ENCODE measurements around the gene KCNIP1.

Gene KCNIP1

GRCh38 chr5:170597109-170597751, 93.4 kb downstream of the KCNIP1 start (continued):
- TF ChIP-seq, protein P1, sequence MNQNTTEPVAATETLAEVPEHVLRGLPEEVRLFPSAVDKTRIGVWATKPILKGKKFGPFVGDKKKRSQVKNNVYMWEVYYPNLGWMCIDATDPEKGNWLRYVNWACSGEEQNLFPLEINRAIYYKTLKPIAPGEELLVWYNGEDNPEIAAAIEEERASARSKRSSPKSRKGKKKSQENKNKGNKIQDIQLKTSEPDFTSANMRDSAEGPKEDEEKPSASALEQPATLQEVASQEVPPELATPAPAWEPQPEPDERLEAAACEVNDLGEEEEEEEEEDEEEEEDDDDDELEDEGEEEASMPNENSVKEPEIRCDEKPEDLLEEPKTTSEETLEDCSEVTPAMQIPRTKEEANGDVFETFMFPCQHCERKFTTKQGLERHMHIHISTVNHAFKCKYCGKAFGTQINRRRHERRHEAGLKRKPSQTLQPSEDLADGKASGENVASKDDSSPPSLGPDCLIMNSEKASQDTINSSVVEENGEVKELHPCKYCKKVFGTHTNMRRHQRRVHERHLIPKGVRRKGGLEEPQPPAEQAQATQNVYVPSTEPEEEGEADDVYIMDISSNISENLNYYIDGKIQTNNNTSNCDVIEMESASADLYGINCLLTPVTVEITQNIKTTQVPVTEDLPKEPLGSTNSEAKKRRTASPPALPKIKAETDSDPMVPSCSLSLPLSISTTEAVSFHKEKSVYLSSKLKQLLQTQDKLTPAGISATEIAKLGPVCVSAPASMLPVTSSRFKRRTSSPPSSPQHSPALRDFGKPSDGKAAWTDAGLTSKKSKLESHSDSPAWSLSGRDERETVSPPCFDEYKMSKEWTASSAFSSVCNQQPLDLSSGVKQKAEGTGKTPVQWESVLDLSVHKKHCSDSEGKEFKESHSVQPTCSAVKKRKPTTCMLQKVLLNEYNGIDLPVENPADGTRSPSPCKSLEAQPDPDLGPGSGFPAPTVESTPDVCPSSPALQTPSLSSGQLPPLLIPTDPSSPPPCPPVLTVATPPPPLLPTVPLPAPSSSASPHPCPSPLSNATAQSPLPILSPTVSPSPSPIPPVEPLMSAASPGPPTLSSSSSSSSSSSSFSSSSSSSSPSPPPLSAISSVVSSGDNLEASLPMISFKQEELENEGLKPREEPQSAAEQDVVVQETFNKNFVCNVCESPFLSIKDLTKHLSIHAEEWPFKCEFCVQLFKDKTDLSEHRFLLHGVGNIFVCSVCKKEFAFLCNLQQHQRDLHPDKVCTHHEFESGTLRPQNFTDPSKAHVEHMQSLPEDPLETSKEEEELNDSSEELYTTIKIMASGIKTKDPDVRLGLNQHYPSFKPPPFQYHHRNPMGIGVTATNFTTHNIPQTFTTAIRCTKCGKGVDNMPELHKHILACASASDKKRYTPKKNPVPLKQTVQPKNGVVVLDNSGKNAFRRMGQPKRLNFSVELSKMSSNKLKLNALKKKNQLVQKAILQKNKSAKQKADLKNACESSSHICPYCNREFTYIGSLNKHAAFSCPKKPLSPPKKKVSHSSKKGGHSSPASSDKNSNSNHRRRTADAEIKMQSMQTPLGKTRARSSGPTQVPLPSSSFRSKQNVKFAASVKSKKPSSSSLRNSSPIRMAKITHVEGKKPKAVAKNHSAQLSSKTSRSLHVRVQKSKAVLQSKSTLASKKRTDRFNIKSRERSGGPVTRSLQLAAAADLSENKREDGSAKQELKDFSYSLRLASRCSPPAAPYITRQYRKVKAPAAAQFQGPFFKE (tag by site-specific recombination; IDR thresholded peaks at IDR 0.05; ENCODE audit: borderline replicate concordance), result no peak

DNA sequence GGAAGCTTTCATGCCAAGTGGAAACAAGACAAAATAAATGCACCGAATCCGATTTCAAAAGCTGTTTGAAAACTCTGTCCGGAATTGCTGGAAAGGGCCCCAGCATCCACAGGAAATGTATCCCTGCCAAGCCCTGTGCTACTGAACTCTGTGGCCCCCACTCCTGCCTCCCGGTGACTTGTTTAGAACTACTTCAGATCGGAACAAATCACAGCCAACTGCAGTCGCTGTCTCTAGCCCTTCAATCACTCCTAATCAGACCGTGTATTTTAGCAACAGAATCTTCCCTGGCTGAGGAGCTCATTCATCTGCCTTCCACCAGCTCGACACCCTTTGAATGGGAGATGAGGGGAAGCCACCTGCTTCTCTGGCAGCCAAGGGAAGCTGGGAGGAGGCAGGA, 94.1 kb downstream of the KCNIP1 start:
- CTCF ChIA-PET, result interaction anchor here (0.8 to 3.0 kb wide), 6 partner anchors 22 to 163 kb away, joined by 3 to 14 read pairs (median 6); no protein-coding TSS in a partner anchor
- H3K27ac ChIP-seq (ENCODE audit: extremely low read depth, low read depth, low read length), result no peak overlapping the region
- H3K4me3 ChIP-seq (ENCODE audit: low read depth, low read length), result no peak overlapping the region

DNA sequence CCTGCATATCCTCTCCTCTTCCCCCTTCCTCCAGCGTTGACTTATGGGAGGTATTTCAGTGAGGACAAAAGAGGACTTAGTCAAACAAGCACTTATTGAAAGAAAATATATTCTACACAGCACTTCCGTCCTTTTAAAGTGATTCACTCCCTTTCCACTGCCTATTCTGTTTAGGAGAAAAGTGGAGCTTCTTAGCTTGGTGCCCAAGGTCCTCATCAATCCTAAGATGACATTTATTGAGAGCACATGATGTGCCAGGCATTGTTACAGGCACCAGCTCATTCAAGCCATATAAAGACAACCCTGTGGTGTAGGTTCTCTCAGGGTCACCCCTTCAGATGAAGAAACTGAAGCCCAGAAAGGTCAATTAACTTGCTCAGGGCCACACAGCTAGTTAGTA, 95.9 kb downstream of the KCNIP1 start:
- Histone ChIP-seq H3K27ac (ENCODE audit: extremely low read depth, low read depth, low read length) (no peak overlapping the region), H3K36me3 (ENCODE audit: control insufficient read depth in 2 of 2, insufficient read depth in 1 of 2, low read length in 2 of 2) (no peaks in the 10 kb centered on the region), H3K4me3 (ENCODE audit: low read depth, low read length) (no peak overlapping the region), H3K4me1 (ENCODE audit: control insufficient read depth, insufficient read depth, low read length) (0 out of 2 replicates have a peak, but pooled peaks cover 6% of the 10 kb centered on the region), H3K9me3 (ENCODE audit: control insufficient read depth, insufficient read depth, low read depth, low read length) (no peaks in the 10 kb centered on the region)
- ChIA-PET CTCF (interaction anchor here (0.6 to 2.2 kb wide), 8 partner anchors 24 to 332 kb away, joined by 3 to 8 read pairs (median 4); no protein-coding TSS in a partner anchor), POLR2A (no interaction called here)
- TF ChIP-seq WT1 (tag by site-specific recombination; IDR thresholded peaks at IDR 0.05) (0 out of 2 replicates have a peak, but pooled peaks have one; percentile 16), ZNF132 (tag by site-specific recombination; IDR thresholded peaks at IDR 0.05; ENCODE audit: borderline replicate concordance) (no peak)

More for the DNA sequence above, 94.1 kb downstream of the KCNIP1 start:
- 0 out of 2 replicates have a peak, but pooled peaks have one; percentile 29 for TF ChIP-seq GLIS1 (tag by site-specific recombination; IDR thresholded peaks at IDR 0.05)
- TF ChIP-seq ZNF302 (tag by site-specific recombination; IDR thresholded peaks at IDR 0.05; ENCODE audit: low read depth), result no peak
- no peaks in the 10 kb centered on the region for H3K9me3 ChIP-seq (ENCODE audit: control insufficient read depth, insufficient read depth, low read depth, low read length)
- H3K4me1 ChIP-seq (ENCODE audit: control insufficient read depth, insufficient read depth, low read length), result 0 out of 2 replicates have a peak, but pooled peaks cover 6% of the 10 kb centered on the region
- POLR2A ChIA-PET, result interaction anchor here (0.8 to 1.0 kb wide), 2 partner anchors 25 to 171 kb away, joined by 3 read pairs; no protein-coding TSS in a partner anchor
- H3K36me3 ChIP-seq (ENCODE audit: control insufficient read depth in 2 of 2, insufficient read depth in 1 of 2, low read length in 2 of 2), result no peaks in the 10 kb centered on the region

DNA sequence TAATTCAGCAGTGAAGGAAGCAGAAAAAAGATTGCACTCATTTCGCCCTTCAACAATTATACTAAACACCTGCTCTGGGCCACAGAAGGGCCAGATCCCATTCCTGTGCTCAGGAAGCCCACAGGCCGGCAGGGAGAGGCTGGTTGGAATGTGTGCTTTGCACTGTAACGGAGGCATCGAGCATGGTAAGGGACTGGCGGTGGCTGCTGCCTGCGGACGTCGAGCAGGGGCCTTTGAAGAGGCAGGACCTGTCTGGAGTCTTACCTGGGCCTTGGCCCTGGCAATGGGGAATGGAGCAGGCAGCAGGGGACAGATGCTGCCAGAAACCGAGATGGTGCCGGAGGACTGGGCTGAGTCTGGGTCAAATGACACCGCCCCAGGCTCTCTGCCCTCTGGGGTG, 97.8 kb downstream of the KCNIP1 start:
- no peak for TF ChIP-seq ZNF169 (tag by site-specific recombination; IDR thresholded peaks at IDR 0.05)
- no peak for TF ChIP-seq RBAK (tag by site-specific recombination; IDR thresholded peaks at IDR 0.05)
- no peak for TF ChIP-seq ZNF658 (tag by site-specific recombination; IDR thresholded peaks at IDR 0.05)
- TF ChIP-seq, protein P2, sequence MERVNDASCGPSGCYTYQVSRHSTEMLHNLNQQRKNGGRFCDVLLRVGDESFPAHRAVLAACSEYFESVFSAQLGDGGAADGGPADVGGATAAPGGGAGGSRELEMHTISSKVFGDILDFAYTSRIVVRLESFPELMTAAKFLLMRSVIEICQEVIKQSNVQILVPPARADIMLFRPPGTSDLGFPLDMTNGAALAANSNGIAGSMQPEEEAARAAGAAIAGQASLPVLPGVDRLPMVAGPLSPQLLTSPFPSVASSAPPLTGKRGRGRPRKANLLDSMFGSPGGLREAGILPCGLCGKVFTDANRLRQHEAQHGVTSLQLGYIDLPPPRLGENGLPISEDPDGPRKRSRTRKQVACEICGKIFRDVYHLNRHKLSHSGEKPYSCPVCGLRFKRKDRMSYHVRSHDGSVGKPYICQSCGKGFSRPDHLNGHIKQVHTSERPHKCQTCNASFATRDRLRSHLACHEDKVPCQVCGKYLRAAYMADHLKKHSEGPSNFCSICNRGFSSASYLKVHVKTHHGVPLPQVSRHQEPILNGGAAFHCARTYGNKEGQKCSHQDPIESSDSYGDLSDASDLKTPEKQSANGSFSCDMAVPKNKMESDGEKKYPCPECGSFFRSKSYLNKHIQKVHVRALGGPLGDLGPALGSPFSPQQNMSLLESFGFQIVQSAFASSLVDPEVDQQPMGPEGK (tag by site-specific recombination; IDR thresholded peaks at IDR 0.05), result no peak
- no peak for TF ChIP-seq ZNF776 (tag by site-specific recombination; IDR thresholded peaks at IDR 0.05; ENCODE audit: borderline replicate concordance)
- TF ChIP-seq ZNF37A (tag by site-specific recombination; IDR thresholded peaks at IDR 0.05), result no peak
- H3K9me3 ChIP-seq (ENCODE audit: control insufficient read depth, insufficient read depth, low read depth, low read length), result no peaks in the 10 kb centered on the region
- H3K27ac ChIP-seq (ENCODE audit: extremely low read depth, low read depth, low read length), result no peak overlapping the region
- no peaks in the 10 kb centered on the region for H3K36me3 ChIP-seq (ENCODE audit: control insufficient read depth in 2 of 2, insufficient read depth in 1 of 2, low read length in 2 of 2)
- POLR2A ChIA-PET, result no interaction called here
- CTCF ChIA-PET, result interaction anchor here (0.7 to 2.3 kb wide), 5 partner anchors 9 to 169 kb away, joined by 3 to 11 read pairs (median 4); no protein-coding TSS in a partner anchor
- H3K4me3 ChIP-seq (ENCODE audit: low read depth, low read length), result no peak overlapping the region
- 0 out of 2 replicates have a peak, but pooled peaks cover 6% of the 10 kb centered on the region for H3K4me1 ChIP-seq (ENCODE audit: control insufficient read depth, insufficient read depth, low read length)

All from HEK293 (cell line).